H1 (cell line): ENCODE results near the gene FJX1. TPM values are rescaled to one million over a fixed set of nuclear protein-coding genes. Genes with fewer than 3 reads are reported as not detected.

Experiments used
- KDM4A ChIP-seq: IDR thresholded peaks from one replicate; pipeline ENCODE4 v1.7.1; 2012; ENCODE audit warnings: low read depth, mild to moderate bottlenecking, moderate library complexity, low read length, inconsistent platforms; ENCODE audit not compliant: severe bottlenecking
- POLR2A ChIP-seq, 2 experiments: IDR thresholded peaks; 1 replicate in 1 of 2; 2 replicates in 1 of 2; pipeline ENCODE4 v1.6.1; 2011; ENCODE audit warnings: low read depth in 2 of 2, low read length in 2 of 2, mild to moderate bottlenecking in 2 of 2; ENCODE audit errors: control extremely low read depth in 1 of 2
- RBBP5 ChIP-seq: IDR thresholded peaks from 2 replicates; pipeline ENCODE4 v1.7.1; 2012; ENCODE audit warnings: low read depth, mild to moderate bottlenecking, inconsistent platforms, low read length, moderate library complexity, borderline replicate concordance
- RFX5 ChIP-seq: IDR thresholded peaks from 2 replicates; pipeline ENCODE4 v1.6.1; 2011; ENCODE audit warnings: low read depth, low read length, improper control_type of control experiment, borderline replicate concordance
- SIN3A ChIP-seq, 2 experiments: IDR thresholded peaks in 1 of 2; conservative IDR thresholded peaks in 1 of 2; 2 replicates each; pipeline ENCODE4 v1.6.1; 2011 to 2012; ENCODE audit warnings: low read length in 2 of 2, improper control_type of control experiment in 1 of 2, low read depth in 1 of 2, mild to moderate bottlenecking in 1 of 2
- SP2 ChIP-seq: IDR thresholded peaks from 2 replicates; pipeline ENCODE4 v1.6.1; 2012; ENCODE audit warnings: mild to moderate bottlenecking, low read length, inconsistent platforms
- polyA plus RNA-seq, 7 experiments: library from polyadenylated mRNA; depleted of rRNA in 3 of 7; stranded (reverse) in 5 of 7; unstranded in 2 of 7; fragments of >200 nt in 5 of 7; fragments of 200-250 nt in 2 of 7; gene quantifications; 1 replicate in 5 of 7; 2 replicates in 1 of 7; 4 replicates in 1 of 7; pipeline versions ENCODE4 v1.2.1 to v1.2.3, GENCODE V29; 2011 to 2013; ENCODE audit warnings: missing spikeins in 2 of 7, mixed read lengths in 2 of 7
- total RNA-seq: library from RNA; stranded (reverse); fragmentation: NEBNext Ultra II Directional; extraction: Animal tissue kit (Norgen Biotek cat#: 25700); gene quantifications from 2 replicates; pipeline ENCODE4 v1.2.1, GENCODE V29; 2021
- TF ChIP-seq, protein P1 (sequence below): fragments of 300-600 bp; sonication (generic); IDR thresholded peaks from 2 replicates; pipeline ENCODE4 v1.7.1; 2012; ENCODE audit warnings: low read length, moderate library complexity, mild to moderate bottlenecking, inconsistent platforms; ENCODE audit not compliant: insufficient replicate concordance
- TF ChIP-seq, protein P2 (sequence below): IDR thresholded peaks from 2 replicates; pipeline ENCODE4 v1.6.1; 2012; ENCODE audit warnings: inconsistent platforms

Gene FJX1
- total and polyA plus RNA-seq, 2 of the 8 experiments (the other 6 are each of a cell fraction or from before 2014, with no cell fraction given): 6.3 to 13.3 TPM

DNA sequence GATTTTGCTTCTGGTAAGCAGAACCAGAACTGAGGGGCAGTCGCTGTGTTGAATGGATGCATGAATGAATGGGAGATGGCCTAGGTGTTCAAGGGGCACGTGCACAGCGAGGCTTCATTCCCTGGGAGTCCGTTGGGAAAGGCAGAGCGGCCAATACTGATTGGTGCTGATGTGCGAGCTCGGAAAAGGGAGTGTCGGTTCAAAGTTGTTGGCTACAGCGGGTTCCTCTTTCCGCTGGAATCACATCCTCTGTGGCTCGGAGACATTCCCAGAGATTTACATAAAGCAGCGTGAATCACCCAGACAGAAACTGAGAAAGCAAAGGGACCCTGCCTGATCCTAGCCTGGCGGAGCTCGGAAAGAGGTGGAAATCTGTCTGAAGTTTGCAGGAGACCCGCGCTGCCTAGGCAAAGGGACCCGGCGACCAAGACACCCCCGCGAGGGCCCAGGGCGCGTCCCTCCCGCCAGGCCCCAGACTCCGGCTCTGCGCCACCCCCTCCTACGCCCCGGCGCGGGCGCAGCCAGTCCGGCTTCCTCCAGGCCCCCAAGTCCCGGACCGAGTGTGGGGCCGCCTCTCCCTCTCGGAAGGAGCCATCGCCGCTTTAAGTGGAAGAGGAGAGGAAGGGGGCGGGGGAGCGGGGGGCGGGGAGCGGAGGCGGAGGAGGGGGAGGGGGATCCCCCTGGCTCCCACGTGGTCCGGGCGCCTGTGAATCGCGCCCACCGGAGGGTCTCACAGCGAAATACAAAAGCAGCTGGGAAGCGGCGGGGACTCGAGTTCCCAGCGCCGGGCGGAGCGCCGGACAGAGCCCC, at the start of gene FJX1 (continued):
- TF ChIP-seq, protein P1, sequence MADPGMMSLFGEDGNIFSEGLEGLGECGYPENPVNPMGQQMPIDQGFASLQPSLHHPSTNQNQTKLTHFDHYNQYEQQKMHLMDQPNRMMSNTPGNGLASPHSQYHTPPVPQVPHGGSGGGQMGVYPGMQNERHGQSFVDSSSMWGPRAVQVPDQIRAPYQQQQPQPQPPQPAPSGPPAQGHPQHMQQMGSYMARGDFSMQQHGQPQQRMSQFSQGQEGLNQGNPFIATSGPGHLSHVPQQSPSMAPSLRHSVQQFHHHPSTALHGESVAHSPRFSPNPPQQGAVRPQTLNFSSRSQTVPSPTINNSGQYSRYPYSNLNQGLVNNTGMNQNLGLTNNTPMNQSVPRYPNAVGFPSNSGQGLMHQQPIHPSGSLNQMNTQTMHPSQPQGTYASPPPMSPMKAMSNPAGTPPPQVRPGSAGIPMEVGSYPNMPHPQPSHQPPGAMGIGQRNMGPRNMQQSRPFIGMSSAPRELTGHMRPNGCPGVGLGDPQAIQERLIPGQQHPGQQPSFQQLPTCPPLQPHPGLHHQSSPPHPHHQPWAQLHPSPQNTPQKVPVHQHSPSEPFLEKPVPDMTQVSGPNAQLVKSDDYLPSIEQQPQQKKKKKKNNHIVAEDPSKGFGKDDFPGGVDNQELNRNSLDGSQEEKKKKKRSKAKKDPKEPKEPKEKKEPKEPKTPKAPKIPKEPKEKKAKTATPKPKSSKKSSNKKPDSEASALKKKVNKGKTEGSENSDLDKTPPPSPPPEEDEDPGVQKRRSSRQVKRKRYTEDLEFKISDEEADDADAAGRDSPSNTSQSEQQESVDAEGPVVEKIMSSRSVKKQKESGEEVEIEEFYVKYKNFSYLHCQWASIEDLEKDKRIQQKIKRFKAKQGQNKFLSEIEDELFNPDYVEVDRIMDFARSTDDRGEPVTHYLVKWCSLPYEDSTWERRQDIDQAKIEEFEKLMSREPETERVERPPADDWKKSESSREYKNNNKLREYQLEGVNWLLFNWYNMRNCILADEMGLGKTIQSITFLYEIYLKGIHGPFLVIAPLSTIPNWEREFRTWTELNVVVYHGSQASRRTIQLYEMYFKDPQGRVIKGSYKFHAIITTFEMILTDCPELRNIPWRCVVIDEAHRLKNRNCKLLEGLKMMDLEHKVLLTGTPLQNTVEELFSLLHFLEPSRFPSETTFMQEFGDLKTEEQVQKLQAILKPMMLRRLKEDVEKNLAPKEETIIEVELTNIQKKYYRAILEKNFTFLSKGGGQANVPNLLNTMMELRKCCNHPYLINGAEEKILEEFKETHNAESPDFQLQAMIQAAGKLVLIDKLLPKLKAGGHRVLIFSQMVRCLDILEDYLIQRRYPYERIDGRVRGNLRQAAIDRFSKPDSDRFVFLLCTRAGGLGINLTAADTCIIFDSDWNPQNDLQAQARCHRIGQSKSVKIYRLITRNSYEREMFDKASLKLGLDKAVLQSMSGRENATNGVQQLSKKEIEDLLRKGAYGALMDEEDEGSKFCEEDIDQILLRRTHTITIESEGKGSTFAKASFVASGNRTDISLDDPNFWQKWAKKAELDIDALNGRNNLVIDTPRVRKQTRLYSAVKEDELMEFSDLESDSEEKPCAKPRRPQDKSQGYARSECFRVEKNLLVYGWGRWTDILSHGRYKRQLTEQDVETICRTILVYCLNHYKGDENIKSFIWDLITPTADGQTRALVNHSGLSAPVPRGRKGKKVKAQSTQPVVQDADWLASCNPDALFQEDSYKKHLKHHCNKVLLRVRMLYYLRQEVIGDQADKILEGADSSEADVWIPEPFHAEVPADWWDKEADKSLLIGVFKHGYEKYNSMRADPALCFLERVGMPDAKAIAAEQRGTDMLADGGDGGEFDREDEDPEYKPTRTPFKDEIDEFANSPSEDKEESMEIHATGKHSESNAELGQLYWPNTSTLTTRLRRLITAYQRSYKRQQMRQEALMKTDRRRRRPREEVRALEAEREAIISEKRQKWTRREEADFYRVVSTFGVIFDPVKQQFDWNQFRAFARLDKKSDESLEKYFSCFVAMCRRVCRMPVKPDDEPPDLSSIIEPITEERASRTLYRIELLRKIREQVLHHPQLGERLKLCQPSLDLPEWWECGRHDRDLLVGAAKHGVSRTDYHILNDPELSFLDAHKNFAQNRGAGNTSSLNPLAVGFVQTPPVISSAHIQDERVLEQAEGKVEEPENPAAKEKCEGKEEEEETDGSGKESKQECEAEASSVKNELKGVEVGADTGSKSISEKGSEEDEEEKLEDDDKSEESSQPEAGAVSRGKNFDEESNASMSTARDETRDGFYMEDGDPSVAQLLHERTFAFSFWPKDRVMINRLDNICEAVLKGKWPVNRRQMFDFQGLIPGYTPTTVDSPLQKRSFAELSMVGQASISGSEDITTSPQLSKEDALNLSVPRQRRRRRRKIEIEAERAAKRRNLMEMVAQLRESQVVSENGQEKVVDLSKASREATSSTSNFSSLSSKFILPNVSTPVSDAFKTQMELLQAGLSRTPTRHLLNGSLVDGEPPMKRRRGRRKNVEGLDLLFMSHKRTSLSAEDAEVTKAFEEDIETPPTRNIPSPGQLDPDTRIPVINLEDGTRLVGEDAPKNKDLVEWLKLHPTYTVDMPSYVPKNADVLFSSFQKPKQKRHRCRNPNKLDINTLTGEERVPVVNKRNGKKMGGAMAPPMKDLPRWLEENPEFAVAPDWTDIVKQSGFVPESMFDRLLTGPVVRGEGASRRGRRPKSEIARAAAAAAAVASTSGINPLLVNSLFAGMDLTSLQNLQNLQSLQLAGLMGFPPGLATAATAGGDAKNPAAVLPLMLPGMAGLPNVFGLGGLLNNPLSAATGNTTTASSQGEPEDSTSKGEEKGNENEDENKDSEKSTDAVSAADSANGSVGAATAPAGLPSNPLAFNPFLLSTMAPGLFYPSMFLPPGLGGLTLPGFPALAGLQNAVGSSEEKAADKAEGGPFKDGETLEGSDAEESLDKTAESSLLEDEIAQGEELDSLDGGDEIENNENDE: no peak
- TF ChIP-seq KDM4A: peak; percentile 94
- TF ChIP-seq SP2: no peak
- TF ChIP-seq RFX5: no peak
- TF ChIP-seq, protein P2, sequence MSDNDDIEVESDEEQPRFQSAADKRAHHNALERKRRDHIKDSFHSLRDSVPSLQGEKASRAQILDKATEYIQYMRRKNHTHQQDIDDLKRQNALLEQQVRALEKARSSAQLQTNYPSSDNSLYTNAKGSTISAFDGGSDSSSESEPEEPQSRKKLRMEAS: peak; percentile 99
- no peak for TF ChIP-seq SIN3A (conservative IDR thresholded peaks at IDR 0.05 in 1 of 2, IDR thresholded peaks at IDR 0.05 in 1 of 2; ENCODE audit: low read depth in 1 of 2, low read length in 2 of 2)
- no peak for TF ChIP-seq POLR2A (IDR thresholded peaks at IDR 0.05; ENCODE audit: control extremely low read depth in 1 of 2, low read depth in 2 of 2, low read length in 2 of 2)
- TF ChIP-seq RBBP5: peak; percentile 27; the same call in 1 of the 2 replicates
